Left ventricle myocardium inferior (tissue), 1 donor: ENCODE data around the gene POU6F1. TPM values are rescaled to one million over a fixed set of nuclear protein-coding genes. Genes with fewer than 3 reads are reported as not detected.
"Not testable (repeated sequence)": the region's sequence is repeated elsewhere in the genome, so short reads cannot be mapped to it uniquely, and the experiment has no call there.

Experiments used
- DNase-seq: peaks from one replicate; pipeline ENCODE4 v3.0.0-alpha.2; 2020
- H3K27ac ChIP-seq: fragments of 200-600 bp; replicated peaks from 2 replicates; pipeline ENCODE4 v1.8.0; 2021
- H3K27me3 ChIP-seq: fragments of 200-600 bp; 2 replicates; pipeline ENCODE4 v1.8.0; 2021; ENCODE audit warnings: low read depth
- H3K36me3 ChIP-seq: fragments of 200-600 bp; 2 replicates; pipeline ENCODE4 v1.8.0; 2021
- H3K4me1 ChIP-seq: fragments of 200-600 bp; 2 replicates; pipeline ENCODE4 v1.8.0; 2021
- H3K4me3 ChIP-seq: fragments of 200-600 bp; 2 replicates; pipeline ENCODE4 v1.8.0; 2021; ENCODE audit warnings: mild to moderate bottlenecking, moderate library complexity
- H3K9me3 ChIP-seq: fragments of 200-600 bp; replicated peaks from 2 replicates; pipeline ENCODE4 v1.8.0; 2021
- intact Hi-C: fragments of 100-400 bp; cut with micrococcal nuclease; formaldehyde crosslinking; loops from one replicate; pipeline ENCODE4 v1.11.0; 2022
- total RNA-seq: library from RNA; stranded (reverse); fragmentation: NEBNext Ultra II Directional; extraction: Animal tissue kit (Norgen Biotek cat#: 25700); gene quantifications from one replicate; pipeline ENCODE4 v1.2.1, GENCODE V29; 2021
- TF ChIP-seq, protein P1 (sequence below): fragments of 200-600 bp; IDR thresholded peaks from 2 replicates; pipeline ENCODE4 v1.8.0; 2021; ENCODE audit warnings: antibody characterized with exemption, mild to moderate bottlenecking, borderline replicate concordance
- donor health status: DM: no; HTN: yes; CAD: no; lungs with severe emphysema.

Gene POU6F1
- total RNA-seq, 1 donor from 2014 or later, result 9.9 TPM

DNA sequence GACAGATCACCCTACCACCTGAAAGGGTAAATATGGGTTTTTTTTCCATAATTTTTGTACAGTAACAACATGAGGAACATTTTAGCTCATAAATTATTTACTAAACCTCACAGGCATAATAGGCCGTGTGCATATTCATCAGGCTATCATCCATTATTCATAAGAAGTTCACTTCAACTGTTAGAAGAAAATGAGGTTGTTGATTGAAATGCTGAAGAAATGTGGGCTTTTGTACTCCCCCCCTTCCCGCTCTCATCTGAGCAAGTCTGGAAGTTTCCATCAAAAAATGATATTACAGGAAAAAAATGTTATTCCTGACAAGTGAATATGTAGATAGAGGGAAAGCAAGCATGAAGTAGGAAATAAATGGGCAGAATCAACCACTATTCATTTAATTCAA lies 7.9 kb upstream of the POU6F1 start:
- no peak for DNase-seq
- Histone ChIP-seq H3K9me3 (no peaks in the 10 kb centered on the region), H3K4me1 (no peaks in the 10 kb centered on the region), H3K36me3 (no peaks in the 10 kb centered on the region), H3K27ac (no peak overlapping the region), H3K27me3 (no peaks in the 10 kb centered on the region), H3K4me3 (no peak overlapping the region)
- intact Hi-C loops, result no loop called here
- TF ChIP-seq, protein P1, sequence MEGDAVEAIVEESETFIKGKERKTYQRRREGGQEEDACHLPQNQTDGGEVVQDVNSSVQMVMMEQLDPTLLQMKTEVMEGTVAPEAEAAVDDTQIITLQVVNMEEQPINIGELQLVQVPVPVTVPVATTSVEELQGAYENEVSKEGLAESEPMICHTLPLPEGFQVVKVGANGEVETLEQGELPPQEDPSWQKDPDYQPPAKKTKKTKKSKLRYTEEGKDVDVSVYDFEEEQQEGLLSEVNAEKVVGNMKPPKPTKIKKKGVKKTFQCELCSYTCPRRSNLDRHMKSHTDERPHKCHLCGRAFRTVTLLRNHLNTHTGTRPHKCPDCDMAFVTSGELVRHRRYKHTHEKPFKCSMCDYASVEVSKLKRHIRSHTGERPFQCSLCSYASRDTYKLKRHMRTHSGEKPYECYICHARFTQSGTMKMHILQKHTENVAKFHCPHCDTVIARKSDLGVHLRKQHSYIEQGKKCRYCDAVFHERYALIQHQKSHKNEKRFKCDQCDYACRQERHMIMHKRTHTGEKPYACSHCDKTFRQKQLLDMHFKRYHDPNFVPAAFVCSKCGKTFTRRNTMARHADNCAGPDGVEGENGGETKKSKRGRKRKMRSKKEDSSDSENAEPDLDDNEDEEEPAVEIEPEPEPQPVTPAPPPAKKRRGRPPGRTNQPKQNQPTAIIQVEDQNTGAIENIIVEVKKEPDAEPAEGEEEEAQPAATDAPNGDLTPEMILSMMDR, result no peak

DNA sequence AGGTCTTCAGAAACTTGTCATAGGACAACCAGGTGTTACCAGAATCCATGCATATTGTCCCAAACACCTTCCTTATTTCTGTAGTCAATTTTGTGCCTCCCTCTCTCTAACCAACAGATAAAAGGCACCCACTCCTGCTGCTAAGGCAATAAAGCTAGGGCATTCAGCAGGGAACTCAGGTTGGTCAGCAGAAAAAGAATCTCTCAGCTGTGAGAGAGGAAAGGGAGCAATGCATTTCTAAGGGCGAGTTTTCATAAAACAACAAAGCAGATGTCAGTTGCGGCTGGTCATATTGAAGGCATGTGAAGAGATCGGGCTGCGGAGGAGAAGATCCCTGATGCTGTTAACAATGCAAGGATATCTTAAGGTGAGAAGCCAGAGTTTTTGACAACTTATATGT lies 7.4 kb upstream of the POU6F1 start:
- H3K36me3 ChIP-seq, result no peaks in the 10 kb centered on the region
- no peaks in the 10 kb centered on the region for H3K27me3 ChIP-seq
- intact Hi-C loops, result no loop called here
- H3K27ac ChIP-seq, result no peak overlapping the region
- no peaks in the 10 kb centered on the region for H3K9me3 ChIP-seq
- H3K4me1 ChIP-seq, result no peaks in the 10 kb centered on the region
- DNase-seq, result no peak
- TF ChIP-seq, protein P1, result no peak
- H3K4me3 ChIP-seq, result no peak overlapping the region

DNA sequence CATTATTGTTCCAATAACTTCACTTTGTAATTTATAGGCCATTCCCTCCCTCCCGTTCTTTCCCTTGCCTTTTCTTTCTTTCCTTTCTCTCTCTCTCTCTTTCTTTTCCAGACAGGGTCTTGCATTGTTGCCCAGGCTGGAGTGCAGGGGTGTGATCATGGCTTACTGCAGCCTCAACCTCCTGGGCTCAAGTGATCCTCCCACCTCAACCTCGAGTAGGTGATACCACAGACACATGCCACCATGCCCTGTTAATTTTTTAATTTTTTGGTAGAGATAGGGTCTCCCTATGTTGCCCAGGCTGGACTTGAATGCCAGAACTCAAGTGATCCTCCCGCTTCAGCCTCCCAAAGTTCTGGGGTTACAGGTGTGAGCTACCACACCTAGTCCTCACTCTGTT lies 6.8 kb upstream of the POU6F1 start:
- intact Hi-C loops, result no loop called here
- TF ChIP-seq, protein P1, result no peak

DNA sequence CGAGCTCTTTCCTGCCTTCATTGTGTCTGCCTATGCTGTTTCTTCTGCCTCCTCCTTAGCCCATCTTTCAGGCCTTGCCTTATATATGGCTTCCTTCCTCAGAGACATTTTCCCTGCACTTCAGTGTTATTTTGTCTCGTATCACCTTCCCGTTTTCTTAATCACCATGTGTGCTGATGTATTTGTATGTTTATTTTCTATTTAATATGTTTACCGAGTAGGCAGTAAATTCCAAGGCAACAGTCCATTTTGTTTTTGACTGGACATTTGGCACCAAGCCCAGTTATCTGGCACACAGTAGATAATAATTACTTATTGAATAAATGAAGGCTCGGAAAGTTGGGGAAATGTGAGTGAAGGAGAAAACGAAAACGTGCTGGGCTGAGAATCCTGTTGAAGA lies 4.6 kb upstream of the POU6F1 start:
- peaks cover 17% of the 10 kb centered on the region for H3K4me1 ChIP-seq
- DNase-seq, result no peak
- H3K27me3 ChIP-seq, result no peaks in the 10 kb centered on the region
- TF ChIP-seq, protein P1, result no peak
- H3K9me3 ChIP-seq, result no peaks in the 10 kb centered on the region
- H3K4me3 ChIP-seq, result no peak overlapping the region
- no peaks in the 10 kb centered on the region for H3K36me3 ChIP-seq
- intact Hi-C loops, result no loop called here
- no peak overlapping the region for H3K27ac ChIP-seq

More for the DNA sequence above, 6.8 kb upstream of the POU6F1 start:
- Histone ChIP-seq H3K4me1 (no peaks in the 10 kb centered on the region), H3K27me3 (no peaks in the 10 kb centered on the region), H3K36me3 (no peaks in the 10 kb centered on the region), H3K27ac (no peak overlapping the region), H3K4me3 (no peak overlapping the region), H3K9me3 (no peaks in the 10 kb centered on the region)
- DNase-seq, result no peak

DNA sequence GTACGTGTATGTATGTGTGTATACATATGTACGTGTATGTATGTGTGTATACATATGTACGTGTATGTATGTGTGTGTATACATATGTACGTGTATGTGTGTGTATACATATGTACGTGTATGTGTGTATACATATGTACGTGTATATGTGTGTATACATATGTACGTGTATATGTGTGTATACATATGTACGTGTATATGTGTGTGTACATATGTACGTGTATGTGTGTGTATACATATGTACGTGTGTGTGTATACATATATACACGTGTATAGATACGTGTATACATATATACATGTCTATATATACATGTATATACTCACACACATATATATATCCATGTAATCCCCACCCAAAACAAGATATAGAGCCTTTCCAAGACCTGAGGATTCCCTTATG lies 2.0 kb upstream of the POU6F1 start:
- H3K27me3 ChIP-seq, intact Hi-C loops, H3K9me3 ChIP-seq, DNase-seq, H3K36me3 ChIP-seq, H3K4me3 ChIP-seq, H3K27ac ChIP-seq: not testable (repeated sequence)
- H3K4me1 ChIP-seq, result peaks cover 31% of the 10 kb centered on the region

DNA sequence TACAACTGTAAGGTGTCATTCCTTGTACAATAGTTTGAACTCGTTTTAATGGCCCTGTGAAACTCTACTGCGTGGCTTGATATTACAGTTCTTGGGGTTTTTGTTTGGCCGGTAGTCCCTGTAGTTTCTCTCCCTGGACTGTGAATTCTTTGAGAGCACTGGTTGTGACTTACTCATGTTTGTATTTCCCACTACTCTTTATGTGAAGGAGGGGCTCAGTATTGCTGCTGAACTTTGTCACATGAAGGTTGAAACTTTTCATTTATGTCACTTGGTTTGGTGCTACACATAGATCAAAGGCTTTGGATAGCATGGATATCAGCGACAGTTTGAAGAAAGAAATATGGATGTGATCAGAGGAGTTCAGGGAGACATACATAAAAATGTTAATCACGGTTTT lies 1.5 kb upstream of the POU6F1 start:
- no peak overlapping the region for H3K4me3 ChIP-seq
- no peaks in the 10 kb centered on the region for H3K9me3 ChIP-seq

More for the DNA sequence above, 1.5 kb upstream of the POU6F1 start:
- H3K36me3 ChIP-seq, result no peaks in the 10 kb centered on the region
- TF ChIP-seq, protein P1, result no peak
- intact Hi-C loops, result no loop called here
- H3K4me1 ChIP-seq, result peaks cover 31% of the 10 kb centered on the region
- no peaks in the 10 kb centered on the region for H3K27me3 ChIP-seq
- DNase-seq, result no peak
- peak overlapping the region; percentile 96 for H3K27ac ChIP-seq
